ENCODE measurements around the gene ASXL3.

Gene ASXL3

DNA sequence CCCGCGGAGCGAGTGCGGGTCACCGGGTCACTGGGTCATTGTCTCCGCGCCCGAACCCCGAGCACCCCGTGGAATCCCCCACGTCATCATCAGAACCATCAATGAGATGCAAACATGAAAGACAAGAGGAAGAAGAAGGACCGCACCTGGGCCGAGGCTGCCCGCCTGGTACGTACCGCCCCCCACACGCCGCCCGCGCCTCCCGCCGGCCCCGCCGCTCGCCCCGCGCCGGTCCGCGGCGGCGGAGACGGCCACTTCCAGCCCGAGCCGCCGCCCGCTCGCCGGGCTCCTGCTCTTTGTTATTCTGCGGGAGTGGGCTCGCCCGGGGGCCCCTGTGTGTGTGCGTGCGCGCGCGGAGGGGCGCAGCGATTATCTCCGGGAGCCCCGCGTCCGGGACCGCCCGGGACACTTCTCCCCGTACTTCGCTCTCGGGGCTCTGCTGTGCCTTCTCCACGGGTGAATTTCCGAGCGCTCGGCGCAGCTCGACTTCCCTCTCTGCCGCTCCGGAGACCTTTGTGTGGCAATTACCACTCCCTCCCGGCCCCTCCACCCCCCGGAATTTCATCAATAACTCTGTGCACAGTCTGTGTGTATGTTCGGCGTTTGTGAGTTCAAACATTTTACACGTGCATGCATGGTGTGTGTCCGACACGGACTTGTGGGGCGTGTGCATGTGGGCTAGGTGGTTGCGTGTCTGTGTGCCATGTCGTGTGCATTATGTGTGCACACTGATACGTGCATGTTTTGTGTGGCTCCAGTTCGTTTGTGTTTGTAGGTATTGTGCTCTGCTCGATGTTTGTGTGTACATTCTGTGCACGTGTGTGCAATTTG, 714 bp downstream of the ASXL3 start:
- no peak for DNase-seq
- H3K4me3 ChIP-seq (ENCODE audit: low read length), result peak overlapping the region; percentile 44; the same call in 1 of the 2 replicates
- TF ChIP-seq, protein P1, sequence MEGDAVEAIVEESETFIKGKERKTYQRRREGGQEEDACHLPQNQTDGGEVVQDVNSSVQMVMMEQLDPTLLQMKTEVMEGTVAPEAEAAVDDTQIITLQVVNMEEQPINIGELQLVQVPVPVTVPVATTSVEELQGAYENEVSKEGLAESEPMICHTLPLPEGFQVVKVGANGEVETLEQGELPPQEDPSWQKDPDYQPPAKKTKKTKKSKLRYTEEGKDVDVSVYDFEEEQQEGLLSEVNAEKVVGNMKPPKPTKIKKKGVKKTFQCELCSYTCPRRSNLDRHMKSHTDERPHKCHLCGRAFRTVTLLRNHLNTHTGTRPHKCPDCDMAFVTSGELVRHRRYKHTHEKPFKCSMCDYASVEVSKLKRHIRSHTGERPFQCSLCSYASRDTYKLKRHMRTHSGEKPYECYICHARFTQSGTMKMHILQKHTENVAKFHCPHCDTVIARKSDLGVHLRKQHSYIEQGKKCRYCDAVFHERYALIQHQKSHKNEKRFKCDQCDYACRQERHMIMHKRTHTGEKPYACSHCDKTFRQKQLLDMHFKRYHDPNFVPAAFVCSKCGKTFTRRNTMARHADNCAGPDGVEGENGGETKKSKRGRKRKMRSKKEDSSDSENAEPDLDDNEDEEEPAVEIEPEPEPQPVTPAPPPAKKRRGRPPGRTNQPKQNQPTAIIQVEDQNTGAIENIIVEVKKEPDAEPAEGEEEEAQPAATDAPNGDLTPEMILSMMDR (IDR thresholded peaks at IDR 0.05; ENCODE audit: low read length), result no peak
- TF ChIP-seq EZH2 (optimal IDR thresholded peaks at IDR 0.05; ENCODE audit: low read depth, low read length) (no peak), EZH2phosphoT487 (IDR thresholded peaks at IDR 0.05; ENCODE audit: low read length) (no peak)
- peak overlapping the region; percentile 27; the same call in 1 of the 2 replicates for H3K4me2 ChIP-seq (ENCODE audit: low read depth, low read length)
- no peaks in the 10 kb centered on the region for H3K9me3 ChIP-seq (replicated peaks; ENCODE audit: insufficient read depth, low read length)
- no peaks in the 10 kb centered on the region for H3K36me3 ChIP-seq (replicated peaks; ENCODE audit: insufficient read depth, low read length)
- 0 out of 2 replicates have a peak overlapping the region, but pooled peaks have one; percentile 34 for H2AFZ ChIP-seq (ENCODE audit: low read length)
- H3K27me3 ChIP-seq (replicated peaks; ENCODE audit: insufficient read depth, low read length), result no peaks in the 10 kb centered on the region
- H3K9ac ChIP-seq (ENCODE audit: low read length), result no peak overlapping the region
- no peaks in the 10 kb centered on the region for H3K9me2 ChIP-seq (replicated peaks; ENCODE audit: insufficient read depth, low read length)
- no peaks in the 10 kb centered on the region for H3K79me2 ChIP-seq (ENCODE audit: low read length)
- no peak overlapping the region for H3K27ac ChIP-seq (ENCODE audit: low read length)
- H3F3A ChIP-seq (ENCODE audit: insufficient read depth, low read length), result no peaks in the 10 kb centered on the region
- 0 out of 2 replicates have a peak, but pooled peaks cover 9% of the 10 kb centered on the region for H3K4me1 ChIP-seq (ENCODE audit: low read length)
- H4K20me1 ChIP-seq (ENCODE audit: insufficient read depth, low read length), result no peaks in the 10 kb centered on the region

- Histone ChIP-seq H3K27ac (ENCODE audit: low read length) (no peak overlapping the region), H3K27me3 (replicated peaks; ENCODE audit: insufficient read depth, low read length) (no peaks in the 10 kb centered on the region)
Observed at GRCh38 chr18:33579349-33580215, 1.6 kb downstream of the ASXL3 start.

GRCh38 chr18:33580546-33580945, 2.5 kb downstream of the ASXL3 start:
- DNase-seq, result no peak
- H3K4me3 ChIP-seq (ENCODE audit: low read length), result no peak overlapping the region
- TF ChIP-seq, protein P1 (IDR thresholded peaks at IDR 0.05; ENCODE audit: low read length), result no peak
- TF ChIP-seq EZH2phosphoT487 (IDR thresholded peaks at IDR 0.05; ENCODE audit: low read length) (no peak), EZH2 (optimal IDR thresholded peaks at IDR 0.05; ENCODE audit: low read depth, low read length) (no peak)
- H2AFZ ChIP-seq (ENCODE audit: low read length), result no peak overlapping the region
- H3K79me2 ChIP-seq (ENCODE audit: low read length), result no peaks in the 10 kb centered on the region
- H3F3A ChIP-seq (ENCODE audit: insufficient read depth, low read length), result no peaks in the 10 kb centered on the region
- no peaks in the 10 kb centered on the region for H3K36me3 ChIP-seq (replicated peaks; ENCODE audit: insufficient read depth, low read length)
- 0 out of 2 replicates have a peak, but pooled peaks cover 9% of the 10 kb centered on the region for H3K4me1 ChIP-seq (ENCODE audit: low read length)
- H3K9me3 ChIP-seq (replicated peaks; ENCODE audit: insufficient read depth, low read length), result no peaks in the 10 kb centered on the region
- H3K9ac ChIP-seq (ENCODE audit: low read length), result no peak overlapping the region
- no peaks in the 10 kb centered on the region for H3K27me3 ChIP-seq (replicated peaks; ENCODE audit: insufficient read depth, low read length)
- H4K20me1 ChIP-seq (ENCODE audit: insufficient read depth, low read length), result no peaks in the 10 kb centered on the region
- H3K9me2 ChIP-seq (replicated peaks; ENCODE audit: insufficient read depth, low read length), result no peaks in the 10 kb centered on the region
- H3K27ac ChIP-seq (ENCODE audit: low read length), result no peak overlapping the region
- H3K4me2 ChIP-seq (ENCODE audit: low read depth, low read length), result no peak overlapping the region

More at GRCh38 chr18:33579349-33580215, 1.6 kb downstream of the ASXL3 start:
- 0 out of 2 replicates have a peak, but pooled peaks cover 9% of the 10 kb centered on the region for H3K4me1 ChIP-seq (ENCODE audit: low read length)
- no peak for DNase-seq
- H3F3A ChIP-seq (ENCODE audit: insufficient read depth, low read length), result no peaks in the 10 kb centered on the region
- H4K20me1 ChIP-seq (ENCODE audit: insufficient read depth, low read length), result no peaks in the 10 kb centered on the region
- H2AFZ ChIP-seq (ENCODE audit: low read length), result no peak overlapping the region
- H3K4me2 ChIP-seq (ENCODE audit: low read depth, low read length), result no peak overlapping the region
- H3K79me2 ChIP-seq (ENCODE audit: low read length), result no peaks in the 10 kb centered on the region
- H3K9me2 ChIP-seq (replicated peaks; ENCODE audit: insufficient read depth, low read length), result no peaks in the 10 kb centered on the region
- no peaks in the 10 kb centered on the region for H3K9me3 ChIP-seq (replicated peaks; ENCODE audit: insufficient read depth, low read length)
- H3K36me3 ChIP-seq (replicated peaks; ENCODE audit: insufficient read depth, low read length), result no peaks in the 10 kb centered on the region
- no peak overlapping the region for H3K9ac ChIP-seq (ENCODE audit: low read length)
- TF ChIP-seq, protein P1 (IDR thresholded peaks at IDR 0.05; ENCODE audit: low read length), result no peak
- no peak for TF ChIP-seq EZH2phosphoT487 (IDR thresholded peaks at IDR 0.05; ENCODE audit: low read length)
- no peak for TF ChIP-seq EZH2 (optimal IDR thresholded peaks at IDR 0.05; ENCODE audit: low read depth, low read length)
- no peak overlapping the region for H3K4me3 ChIP-seq (ENCODE audit: low read length)

All from MM.1S (cell line).